ENCODE data around the gene VENTX. TPM values are rescaled to one million over a fixed set of nuclear protein-coding genes. Genes with fewer than 3 reads are reported as not detected.

VENTX gene
- total RNA-seq, 1 donor from 2014 or later, result not detected

GRCh38 chr10:133203652-133204195, 33.9 kb upstream of the VENTX start:
- H3K36me3 ChIP-seq (ENCODE audit: control insufficient read depth, insufficient read depth, low read length), result no peaks in the 10 kb centered on the region
- no peaks in the 10 kb centered on the region for H3K27me3 ChIP-seq (ENCODE audit: control insufficient read depth, insufficient read depth, low read length)
- no peak overlapping the region for H3K4me3 ChIP-seq (ENCODE audit: low read depth, low read length)
- no peak for DNase-seq (ENCODE audit: low read depth)
- no peak for TF ChIP-seq CTCF (IDR thresholded peaks at IDR 0.05; ENCODE audit: insufficient read depth, low read length, severe bottlenecking)
- no peak for FAIRE-seq

DNA sequence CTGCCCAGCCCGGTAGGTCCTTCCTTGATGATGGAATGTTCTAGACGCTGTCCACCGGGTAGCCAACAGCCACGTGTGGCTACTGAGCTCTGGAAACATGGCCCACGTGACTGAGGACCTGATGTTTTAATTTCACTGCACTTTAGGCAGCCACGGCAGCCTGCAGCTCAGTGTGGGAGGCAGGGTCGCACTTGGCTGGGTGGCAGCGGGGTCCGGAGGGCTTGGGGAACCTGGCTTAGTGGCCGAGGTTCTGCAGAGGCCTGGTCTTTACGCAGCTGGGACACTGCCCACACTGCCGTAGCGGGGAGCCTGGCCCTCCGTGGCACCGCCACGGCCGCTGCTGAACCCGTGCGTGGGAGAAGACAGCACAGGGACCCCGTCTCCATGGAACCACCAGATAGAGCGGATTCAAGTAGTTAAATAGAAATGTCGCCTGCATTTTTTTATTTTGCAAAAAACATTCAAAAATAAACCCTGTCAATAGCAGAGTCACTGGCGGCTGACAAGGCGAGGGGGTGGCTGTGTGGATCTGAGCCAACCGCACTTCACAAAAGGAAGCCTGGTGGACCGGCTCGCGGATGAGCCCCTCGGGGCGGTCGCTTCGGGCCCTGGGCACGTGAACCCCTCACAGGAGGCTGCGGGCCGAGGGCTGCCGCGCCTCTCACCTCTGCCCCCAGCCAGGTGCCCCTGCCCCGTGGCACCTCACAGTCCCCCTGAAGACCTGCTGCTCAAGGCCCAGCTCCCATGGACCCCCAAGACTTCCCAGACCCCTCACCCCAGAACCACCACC, 33.2 kb upstream of the VENTX start:
- FAIRE-seq, result no peak
- DNase-seq (ENCODE audit: low read depth), result no peak
- TF ChIP-seq CTCF (IDR thresholded peaks at IDR 0.05; ENCODE audit: insufficient read depth, low read length, severe bottlenecking), result no peak

DNA sequence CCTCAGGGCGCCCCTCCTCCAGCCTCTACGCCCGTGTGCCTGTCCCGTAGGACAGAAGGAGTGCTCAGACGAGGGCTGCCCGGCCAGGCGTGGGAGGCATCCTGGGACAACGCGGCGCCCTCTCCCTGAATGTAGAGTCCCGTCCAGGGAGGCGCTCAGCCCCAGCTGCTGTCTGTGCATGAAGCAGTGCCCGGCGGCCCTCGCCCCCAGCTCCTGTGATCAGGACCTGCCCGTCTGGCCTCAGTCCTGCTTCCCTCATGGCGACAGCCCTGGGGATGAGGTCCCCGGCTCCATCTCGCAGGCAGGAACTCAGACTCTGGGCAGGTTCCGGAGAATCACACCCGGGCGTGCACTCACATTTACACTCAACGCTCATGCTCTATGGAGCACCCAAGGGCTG, 32.5 kb upstream of the VENTX start:
- no peak overlapping the region for H3K4me3 ChIP-seq (ENCODE audit: low read depth, low read length)
- no peaks in the 10 kb centered on the region for H3K27me3 ChIP-seq (ENCODE audit: control insufficient read depth, insufficient read depth, low read length)
- no peak for TF ChIP-seq CTCF (IDR thresholded peaks at IDR 0.05; ENCODE audit: insufficient read depth, low read length, severe bottlenecking)

More for the DNA sequence above, 33.2 kb upstream of the VENTX start:
- no peaks in the 10 kb centered on the region for H3K36me3 ChIP-seq (ENCODE audit: control insufficient read depth, insufficient read depth, low read length)
- H3K4me3 ChIP-seq (ENCODE audit: low read depth, low read length), result no peak overlapping the region
- H3K27me3 ChIP-seq (ENCODE audit: control insufficient read depth, insufficient read depth, low read length), result no peaks in the 10 kb centered on the region

DNA sequence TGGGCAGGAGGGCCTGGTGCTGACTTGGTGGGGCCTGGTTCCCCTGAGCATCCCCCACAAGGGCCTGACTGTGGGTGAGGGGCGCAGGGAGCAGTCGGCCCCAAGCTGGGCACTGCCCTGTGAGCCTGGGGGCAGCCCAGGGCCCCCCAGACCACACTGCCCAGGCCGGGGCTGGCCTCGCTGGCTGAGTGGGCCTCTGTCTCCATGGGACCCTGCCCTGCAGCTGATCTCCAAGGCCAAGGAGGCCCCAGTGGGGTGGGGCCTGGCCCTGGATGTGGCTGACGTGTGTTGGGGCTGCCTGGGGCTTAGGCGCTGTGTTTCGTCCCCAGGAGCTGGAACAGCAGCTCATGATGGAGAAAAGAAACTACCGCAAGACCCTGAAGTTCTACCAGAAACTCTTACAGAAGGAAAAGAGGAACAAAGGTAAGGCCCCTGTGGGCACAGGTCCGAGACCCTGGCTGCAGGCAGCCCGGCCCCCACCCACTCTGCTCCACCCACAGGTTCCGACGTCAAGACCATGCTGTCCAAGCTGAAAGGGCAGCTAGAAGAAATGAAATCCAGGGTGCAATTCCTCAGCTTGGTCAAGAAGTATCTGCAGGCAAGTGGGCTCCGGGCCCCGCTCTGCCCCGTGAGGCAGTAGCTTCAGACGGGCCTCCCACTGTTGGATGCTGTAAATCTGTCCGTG, 31.2 kb upstream of the VENTX start:
- FAIRE-seq (no peak), DNase-seq (ENCODE audit: low read depth) (no peak)
- Histone ChIP-seq H3K27me3 (ENCODE audit: control insufficient read depth, insufficient read depth, low read length) (no peaks in the 10 kb centered on the region), H3K4me3 (ENCODE audit: low read depth, low read length) (no peak overlapping the region), H3K36me3 (ENCODE audit: control insufficient read depth, insufficient read depth, low read length) (no peaks in the 10 kb centered on the region)
- no peak for TF ChIP-seq CTCF (IDR thresholded peaks at IDR 0.05; ENCODE audit: insufficient read depth, low read length, severe bottlenecking)

More for the DNA sequence above, 32.5 kb upstream of the VENTX start:
- DNase-seq (ENCODE audit: low read depth), result no peak
- H3K36me3 ChIP-seq (ENCODE audit: control insufficient read depth, insufficient read depth, low read length), result no peaks in the 10 kb centered on the region
- FAIRE-seq, result no peak

- H3K27me3 ChIP-seq (ENCODE audit: control insufficient read depth, insufficient read depth, low read length), result no peaks in the 10 kb centered on the region
- DNase-seq (ENCODE audit: low read depth) (no peak), FAIRE-seq (no peak)
- no peak overlapping the region for H3K4me3 ChIP-seq (ENCODE audit: low read depth, low read length)
- TF ChIP-seq CTCF (IDR thresholded peaks at IDR 0.05; ENCODE audit: insufficient read depth, low read length, severe bottlenecking), result no peak
- no peaks in the 10 kb centered on the region for H3K36me3 ChIP-seq (ENCODE audit: control insufficient read depth, insufficient read depth, low read length)
These were observed 30.5 kb upstream of the VENTX start for GRCh38 chr10:133207041-133207600.
